ENCODE results near the gene FAM200B. TPM values are rescaled to one million over a fixed set of nuclear protein-coding genes. Genes with fewer than 3 reads are reported as not detected.

FAM200B gene
- total and polyA plus RNA-seq, 2 donors (not counting 3 experiments of a cell fraction or from before 2014, with no cell fraction given) = 13.9 to 24.6 TPM

- Histone ChIP-seq H4K20me1 (replicated peaks; ENCODE audit: control insufficient read depth, extremely low read depth, insufficient read depth, low read length) (no peaks in the 10 kb centered on the region), H3K4me1 (ENCODE audit: control insufficient read depth, extremely low read depth, insufficient read depth, low read length) (peaks cover 27% of the 10 kb centered on the region), H3K4me3 (replicated peaks in 1 of 3; ENCODE audit: insufficient read depth in 1 of 3, low read depth in 1 of 3, low read length in 3 of 3) (no peak overlapping the region), H3K27ac (ENCODE audit: insufficient read depth, low read depth, low read length) (no peak overlapping the region), H3K36me3 (ENCODE audit: control insufficient read depth in 2 of 2, extremely low read depth in 1 of 2, insufficient read depth in 2 of 2, low read length in 2 of 2) (peaks cover 0 to 3% of the 10 kb centered on the region in 2 experiments), H3K9ac (replicated peaks; ENCODE audit: extremely low read depth, insufficient read depth, low read length) (no peak overlapping the region), H3K9me3 (replicated peaks; ENCODE audit: control insufficient read depth, insufficient read depth, low read length) (no peaks in the 10 kb centered on the region), H3K79me2 (ENCODE audit: control insufficient read depth, insufficient read depth, low read length) (peaks cover 60% of the 10 kb centered on the region), H3K9me1 (replicated peaks; ENCODE audit: control insufficient read depth, extremely low read depth, insufficient read depth, low read length) (no peaks in the 10 kb centered on the region), H2AFZ (ENCODE audit: low read depth, low read length) (no peak overlapping the region), H3K27me3 (ENCODE audit: control insufficient read depth in 2 of 2, insufficient read depth in 2 of 2, low read length in 2 of 2) (no peaks in the 10 kb centered on the region), H3K4me2 (ENCODE audit: insufficient read depth, low read length) (no peak overlapping the region)
- no peak for TF ChIP-seq FOS (IDR thresholded peaks at IDR 0.05; ENCODE audit: borderline replicate concordance, insufficient read depth, low read length)
- FAIRE-seq (no peak), DNase-seq (ENCODE audit: low read depth, low spot score) (no peak)
- dilution Hi-C loops (cut with MboI; ENCODE audit: extremely low pct_ligation_motif_present, low sequenced_read_pairs) (no loop called here), intact Hi-C loops (cut with micrococcal nuclease) (no loop called here)
- ChIA-PET CTCF (no interaction called here), POLR2A (no interaction called here)
- BruUV-seq (replicated peaks) = no TSS peak
These were observed 11.1 kb upstream of the FAM200B start for GRCh38 chr4:15670576-15670975.

GRCh38 chr4:15672101-15672500 is 9.5 kb upstream of the FAM200B start:
- FAIRE-seq = no peak
- dilution Hi-C loops (cut with MboI; ENCODE audit: extremely low pct_ligation_motif_present, low sequenced_read_pairs) (no loop called here), intact Hi-C loops (cut with micrococcal nuclease) (no loop called here)
- POLR2A ChIA-PET = interaction anchor here (0.6 kb wide), 1 partner anchor 56 kb away, joined by 3 read pairs; no protein-coding TSS in a partner anchor
- H3K9ac ChIP-seq (replicated peaks; ENCODE audit: extremely low read depth, insufficient read depth, low read length) = no peak overlapping the region
- H3K79me2 ChIP-seq (ENCODE audit: control insufficient read depth, insufficient read depth, low read length) = peaks cover 74% of the 10 kb centered on the region
- no peak overlapping the region for H3K4me2 ChIP-seq (ENCODE audit: insufficient read depth, low read length)
- H3K27ac ChIP-seq (ENCODE audit: insufficient read depth, low read depth, low read length) = no peak overlapping the region
- no peaks in the 10 kb centered on the region for H4K20me1 ChIP-seq (replicated peaks; ENCODE audit: control insufficient read depth, extremely low read depth, insufficient read depth, low read length)
- no TSS peak for BruUV-seq (replicated peaks)
- CTCF ChIA-PET = interaction anchor here (0.9 to 1.7 kb wide), 3 partner anchors 22 to 193 kb away, joined by 3 read pairs; no protein-coding TSS in a partner anchor
- no peak for DNase-seq (ENCODE audit: low read depth, low spot score)
- H3K9me1 ChIP-seq (replicated peaks; ENCODE audit: control insufficient read depth, extremely low read depth, insufficient read depth, low read length) = no peaks in the 10 kb centered on the region
- no peak for TF ChIP-seq POLR2AphosphoS5 (IDR thresholded peaks at IDR 0.05; ENCODE audit: insufficient read depth, low read depth, low read length)
- no peak for TF ChIP-seq MAX (IDR thresholded peaks at IDR 0.05; ENCODE audit: insufficient read depth, insufficient read length)
- TF ChIP-seq POLR2A (IDR thresholded peaks at IDR 0.05; ENCODE audit: low read depth, low read length) = no peak
- no peak for TF ChIP-seq JUN (IDR thresholded peaks at IDR 0.05; ENCODE audit: borderline replicate concordance, insufficient read depth, insufficient read length, low read depth)
- TF ChIP-seq MYC (IDR thresholded peaks at IDR 0.05; ENCODE audit: low read depth, low read length) = no peak
- no peak for TF ChIP-seq GATA2 (IDR thresholded peaks at IDR 0.05; ENCODE audit: insufficient read depth, insufficient read length, low read depth, low read length)
- TF ChIP-seq CTCF (IDR thresholded peaks at IDR 0.05; ENCODE audit: extremely low read depth in 1 of 2, insufficient read depth in 1 of 2, low read depth in 1 of 2, low read length in 2 of 2) = no peak
- TF ChIP-seq FOS (IDR thresholded peaks at IDR 0.05; ENCODE audit: borderline replicate concordance, insufficient read depth, low read length) = no peak
- TF ChIP-seq EZH2 (IDR thresholded peaks at IDR 0.05; ENCODE audit: borderline replicate concordance, low read depth, low read length, severe bottlenecking) = no peak
- peaks cover 12% of the 10 kb centered on the region for H3K4me1 ChIP-seq (ENCODE audit: control insufficient read depth, extremely low read depth, insufficient read depth, low read length)
- peaks cover 0 to under 1% of the 10 kb centered on the region in 2 experiments for H3K36me3 ChIP-seq (ENCODE audit: control insufficient read depth in 2 of 2, extremely low read depth in 1 of 2, insufficient read depth in 2 of 2, low read length in 2 of 2)
- no peak overlapping the region for H3K4me3 ChIP-seq (replicated peaks in 1 of 3; ENCODE audit: insufficient read depth in 1 of 3, low read depth in 1 of 3, low read length in 3 of 3)
- H3K9me3 ChIP-seq (replicated peaks; ENCODE audit: control insufficient read depth, insufficient read depth, low read length) = no peaks in the 10 kb centered on the region
- H2AFZ ChIP-seq (ENCODE audit: low read depth, low read length) = no peak overlapping the region
- H3K27me3 ChIP-seq (ENCODE audit: control insufficient read depth in 2 of 2, insufficient read depth in 2 of 2, low read length in 2 of 2) = no peaks in the 10 kb centered on the region
